Adrenal gland (tissue), 12 donors: Measurements from ENCODE around the gene SERTM1. TPM values are rescaled to one million over a fixed set of nuclear protein-coding genes. Genes with fewer than 3 reads are reported as not detected.

ENCODE experiments used
- DNase-seq, 7 donors: peaks; one replicate each; pipeline ENCODE4 v3.0.0-alpha.2; 2019 to 2020
- H3K27ac ChIP-seq, 5 donors: fragments of 200-600 bp; sonication (generic) in 4 of 5; 1 replicate in 3 of 5; 2 replicates in 2 of 5; pipeline versions ENCODE4 v1.5.1 to v1.8.0; 2016 to 2020; ENCODE audit warnings: mild to moderate bottlenecking in 1 of 5
- H3K27me3 ChIP-seq: fragments of 200-600 bp; 2 replicates; pipeline ENCODE4 v1.8.0; 2021
- H3K36me3 ChIP-seq, 2 donors: fragments of 200-600 bp; replicated peaks in 1 of 2; 1 replicate in 1 of 2; 2 replicates in 1 of 2; pipeline versions ENCODE4 v1.5.1 to v1.8.0; 2018 to 2022
- H3K4me1 ChIP-seq, 2 donors: fragments of 200-600 bp; replicated peaks in 1 of 2; 1 replicate in 1 of 2; 2 replicates in 1 of 2; pipeline versions ENCODE4 v1.5.1 to v1.8.0; 2018 to 2021
- H3K4me3 ChIP-seq, 4 donors: fragments of 200-600 bp; sonication (generic) in 3 of 4; one replicate each; pipeline ENCODE4 v1.5.1; 2016 to 2018
- H3K9me3 ChIP-seq, 3 donors: fragments of 200-600 bp; sonication (generic) in 1 of 3; replicated peaks in 1 of 3; 1 replicate in 2 of 3; 2 replicates in 1 of 3; pipeline versions ENCODE4 v1.5.1 to v1.8.0; 2016 to 2021
- CTCF ChIP-seq, 6 experiments: fragments of 450-650 bp in 4 of 6; fragments of 200-600 bp in 2 of 6; sonication (generic) in 1 of 6; IDR thresholded peaks; 1 replicate in 5 of 6; 2 replicates in 1 of 6; pipeline versions ENCODE4 v1.5.1 to v1.8.0; 2016 to 2021; ENCODE audit warnings: antibody characterized with exemption in 6 of 6, mild to moderate bottlenecking in 2 of 6, moderate library complexity in 1 of 6
- POLR2A ChIP-seq, 2 donors: fragments of 450-650 bp; IDR thresholded peaks; one replicate each; pipeline ENCODE4 v1.6.1; 2017; ENCODE audit warnings: antibody characterized with exemption in 2 of 2, mild to moderate bottlenecking in 2 of 2, moderate library complexity in 1 of 2
- WGBS, 4 donors: extraction: QIAGEN DNeasy Blood & Tissue Kit in 2 of 4; methylation state at CpG; one replicate each; pipeline versions ENCODE4 v1.1.5 to v1.1.7; 2013 to 2017; 5-methylcytosine and 5-hydroxymethylcytosine counted together
- intact Hi-C, 2 donors: fragments of 100-400 bp; cut with DNase I; formaldehyde crosslinking; loops; one replicate each; pipeline versions ENCODE4 v1.14.1 to v1.15.0; 2022 to 2023
- polyA plus RNA-seq, 3 donors: library from polyadenylated mRNA; stranded (reverse); fragments of 200-250 nt in 2 of 3; fragments of 350-450 nt in 1 of 3; fragmentation: Illumina TruSeq in 1 of 3; extraction: RNeasy Lipid Tissue Mini Kit (QIAGEN cat#74804) in 1 of 3; gene quantifications; one replicate each; pipeline ENCODE4 v1.2.3, GENCODE V29; 2013 to 2014
- total RNA-seq, 9 donors: library from RNA; depleted of rRNA in 4 of 9; stranded (reverse); fragments of >200 nt in 4 of 9; fragments of 120-200 nt in 1 of 9; fragmentation: NEBNext Ultra II Directional in 1 of 9; extraction: Animal tissue kit (Norgen Biotek cat#: 25700) in 1 of 9; gene quantifications; one replicate each; pipeline versions ENCODE4 v1.1.0 to v1.2.4, GENCODE V29; 2013 to 2023
- donor health status: healthy with polysubstance abuse.
- donor health status: Bipolar disorder and iron deficiency.
- donor health status: DM: yes; HTN: yes; CAD: no.
- donor health status: DM: no; HTN: no; CAD: no.
- donor health status: DM: no; HTN: no; CAD: no.
- donor health status: DM: yes; HTN: yes; CAD: no.

Gene SERTM1
- total and polyA plus RNA-seq, 12 donors = 0.07 to 3.5 (median 0.61) TPM; not detected in 1

- H3K4me3 ChIP-seq = no peak overlapping the region
- intact Hi-C loops = no loop called here
- H3K27ac ChIP-seq = no peak overlapping the region
- H3K36me3 ChIP-seq = no peaks in the 10 kb centered on the region
- TF ChIP-seq POLR2A (IDR thresholded peaks at IDR 0.05) = no peak
- no peak for TF ChIP-seq CTCF (IDR thresholded peaks at IDR 0.05)
- H3K27me3 ChIP-seq = peaks cover 10% of the 10 kb centered on the region
- no peak for DNase-seq
- WGBS, 4 donors = 50 to 64% (median 61%) methylated on average over 2 of the region's 2 CpGs
- no peaks in the 10 kb centered on the region for H3K9me3 ChIP-seq
- H3K4me1 ChIP-seq = no peaks in the 10 kb centered on the region
Measured at GRCh38 chr13:36668316-36668715, 5.5 kb upstream of the SERTM1 start.

- WGBS, 4 donors = 43 to 51% (median 46%) methylated on average over 11 of the region's 11 CpGs
- intact Hi-C loops = no loop called here
- Histone ChIP-seq H3K4me3 (no peak overlapping the region), H3K9me3 (no peaks in the 10 kb centered on the region), H3K27me3 (peaks cover 24% of the 10 kb centered on the region), H3K4me1 (no peaks in the 10 kb centered on the region), H3K36me3 (no peaks in the 10 kb centered on the region), H3K27ac (no peak overlapping the region)
- TF ChIP-seq CTCF (IDR thresholded peaks at IDR 0.05) (no peak), POLR2A (IDR thresholded peaks at IDR 0.05) (no peak)
- DNase-seq = no peak
Measured at GRCh38 chr13:36673352-36673751, 468 bp upstream of the SERTM1 start.

GRCh38 chr13:36674337-36675212 is 755 bp downstream of the SERTM1 start:
- 6 to 10% (median 8%) methylated on average over 22 to 33 of the region's 33 CpGs for WGBS, 4 donors
- H3K27ac ChIP-seq = no peak overlapping the region
- DNase-seq = no peak
- no peaks in the 10 kb centered on the region for H3K36me3 ChIP-seq
- H3K27me3 ChIP-seq = peaks cover 24% of the 10 kb centered on the region
- TF ChIP-seq CTCF (IDR thresholded peaks at IDR 0.05) (no peak), POLR2A (IDR thresholded peaks at IDR 0.05) (no peak)
- no peak overlapping the region for H3K4me3 ChIP-seq
- intact Hi-C loops = no loop called here
- no peaks in the 10 kb centered on the region for H3K4me1 ChIP-seq
- H3K9me3 ChIP-seq = no peaks in the 10 kb centered on the region

GRCh38 chr13:36675213-36675536 is 1.4 kb downstream of the SERTM1 start:
- H3K4me3 ChIP-seq = no peak overlapping the region
- DNase-seq = no peak
- no peaks in the 10 kb centered on the region for H3K4me1 ChIP-seq
- H3K9me3 ChIP-seq = no peaks in the 10 kb centered on the region
- intact Hi-C loops = no loop called here
- TF ChIP-seq POLR2A (IDR thresholded peaks at IDR 0.05) = no peak
- no peak for TF ChIP-seq CTCF (IDR thresholded peaks at IDR 0.05)
- H3K27ac ChIP-seq = no peak overlapping the region
- WGBS, 4 donors = 30 to 55% (median 32%) methylated on average over 11 of the region's 11 CpGs
- peaks cover 24% of the 10 kb centered on the region for H3K27me3 ChIP-seq
- H3K36me3 ChIP-seq = no peaks in the 10 kb centered on the region
